HG03095 (cell line): Measurements from ENCODE around the gene KCNQ1.

Source experiments
- ATAC-seq: cut with Tn5 transposase; IDR thresholded peaks from one replicate; pipeline ENCODE4 v1.9.1; 2021; ENCODE audit warnings: moderate library complexity; ENCODE audit not compliant: unreplicated experiment

The KCNQ1 gene

DNA sequence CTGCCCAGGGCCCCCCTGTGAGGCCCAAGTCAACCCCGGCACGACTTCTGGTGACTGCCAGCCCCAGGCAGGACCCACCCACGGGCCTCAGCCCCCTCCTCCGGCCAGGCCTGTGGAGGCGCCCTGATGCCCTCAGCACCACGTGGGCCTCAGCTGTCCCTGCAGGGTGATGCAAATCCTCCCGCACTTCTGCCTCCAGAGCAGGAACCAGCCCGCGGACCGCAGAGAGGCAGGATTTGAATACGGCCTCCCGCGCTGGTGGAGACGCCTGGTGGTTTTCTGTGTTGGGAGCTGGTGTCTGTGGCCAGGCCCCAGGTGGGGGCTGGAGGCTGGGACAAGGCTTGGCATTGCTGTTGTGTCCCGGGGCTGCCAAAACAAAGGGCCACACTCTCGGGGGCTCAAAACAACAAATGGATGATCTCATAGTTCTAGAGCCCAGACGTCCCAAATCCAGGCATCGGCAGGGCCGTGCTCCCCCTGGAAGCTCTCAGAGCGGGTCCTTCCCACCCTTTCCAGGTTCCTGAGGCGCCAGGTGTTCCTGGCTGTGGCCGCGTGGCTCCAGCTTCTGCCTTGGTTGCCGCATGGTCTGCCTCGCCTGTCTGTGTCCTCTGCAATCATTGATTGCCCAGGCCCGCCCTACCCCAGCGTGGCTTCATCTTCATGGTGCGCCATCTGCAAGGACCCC, 19.9 kb upstream of the KCNQ1 start:
- no peak for ATAC-seq

DNA sequence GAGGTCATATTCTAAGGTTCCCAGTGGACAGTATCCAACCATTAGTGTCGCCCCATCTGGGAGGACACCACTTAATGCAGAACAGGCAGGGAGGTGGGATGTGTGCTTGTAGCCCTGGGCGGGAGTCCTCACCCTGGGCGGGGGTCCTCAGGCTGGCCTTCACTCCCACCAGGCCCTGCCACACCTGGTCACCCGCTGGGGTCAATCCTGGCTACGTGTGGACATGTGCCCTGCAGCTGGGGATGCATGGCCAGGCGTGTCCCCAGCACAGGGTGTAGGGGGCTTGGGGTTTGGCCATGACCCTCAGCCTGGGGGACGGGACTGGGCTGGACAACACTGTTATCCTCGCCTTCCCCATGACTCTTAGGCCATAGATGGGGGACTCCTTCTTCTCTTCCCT, 19.3 kb upstream of the KCNQ1 start:
- ATAC-seq: no peak

DNA sequence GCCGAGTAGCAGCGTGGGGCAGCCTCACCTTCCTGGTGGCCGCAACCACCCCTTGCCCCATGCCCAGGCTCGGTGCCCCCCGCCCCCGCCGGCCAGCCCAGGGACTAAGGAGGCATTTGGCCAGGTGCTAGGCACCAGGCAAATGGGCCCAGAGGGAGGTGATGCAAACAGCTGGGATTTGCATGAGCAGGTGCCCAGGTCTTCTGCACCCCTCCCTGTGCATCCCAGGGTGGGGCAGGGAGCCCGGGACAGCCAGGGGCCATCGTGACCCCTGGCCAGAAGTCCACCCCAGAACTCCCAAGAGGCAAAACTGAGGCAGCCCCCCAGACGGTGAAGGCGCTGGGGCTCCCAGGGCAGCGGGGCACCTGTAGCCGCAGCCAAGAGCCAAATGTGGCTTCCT, 18.6 kb upstream of the KCNQ1 start:
- ATAC-seq: no peak

- no peak for ATAC-seq
Observed at GRCh38 chr11:2426826-2427521, 17.8 kb upstream of the KCNQ1 start.

- ATAC-seq: no peak
Observed at GRCh38 chr11:2427721-2428321, 17.0 kb upstream of the KCNQ1 start.

DNA sequence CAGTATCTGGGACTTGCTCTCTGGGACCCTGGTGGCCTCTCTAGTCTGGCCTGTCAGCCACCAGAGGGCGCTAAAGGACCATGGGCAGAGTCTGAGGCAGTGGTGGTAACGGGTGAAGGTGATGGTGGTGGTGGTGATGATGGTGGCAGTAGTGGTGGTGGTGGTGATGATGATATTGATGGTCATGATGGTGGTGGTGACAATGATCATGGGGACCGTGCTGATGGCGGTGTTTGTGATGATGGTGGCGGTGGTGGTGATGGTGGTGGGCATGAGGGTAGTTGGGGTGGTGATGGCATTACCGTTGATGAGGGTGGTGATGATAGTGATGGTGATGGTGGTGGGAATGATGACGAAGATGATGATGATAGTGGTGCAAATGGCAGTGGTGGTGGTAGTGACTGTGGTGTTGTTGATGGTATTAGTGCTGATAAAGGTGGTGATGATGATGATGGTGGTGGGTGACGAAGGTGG, 16.4 kb upstream of the KCNQ1 start:
- no peak for ATAC-seq

DNA sequence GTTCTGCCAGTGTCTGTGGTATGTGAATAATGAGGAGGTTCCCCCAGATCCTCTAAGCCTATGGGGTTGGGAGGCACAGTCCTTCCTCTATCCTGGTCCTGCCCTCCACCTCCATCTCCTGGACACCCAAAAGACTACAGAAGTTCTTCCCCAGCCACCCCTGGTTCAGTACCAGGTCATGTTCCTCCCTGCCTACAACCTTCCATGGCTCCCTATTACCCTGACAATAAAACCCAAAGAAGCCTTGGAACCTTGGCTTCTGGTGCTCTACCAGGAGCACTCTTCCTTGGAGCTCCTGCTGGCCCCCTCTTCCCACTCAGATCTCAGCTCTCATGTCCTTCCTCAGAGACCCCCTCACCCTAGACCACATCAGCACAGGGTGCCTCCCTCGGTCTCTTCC, 13.4 kb upstream of the KCNQ1 start:
- no peak for ATAC-seq

DNA sequence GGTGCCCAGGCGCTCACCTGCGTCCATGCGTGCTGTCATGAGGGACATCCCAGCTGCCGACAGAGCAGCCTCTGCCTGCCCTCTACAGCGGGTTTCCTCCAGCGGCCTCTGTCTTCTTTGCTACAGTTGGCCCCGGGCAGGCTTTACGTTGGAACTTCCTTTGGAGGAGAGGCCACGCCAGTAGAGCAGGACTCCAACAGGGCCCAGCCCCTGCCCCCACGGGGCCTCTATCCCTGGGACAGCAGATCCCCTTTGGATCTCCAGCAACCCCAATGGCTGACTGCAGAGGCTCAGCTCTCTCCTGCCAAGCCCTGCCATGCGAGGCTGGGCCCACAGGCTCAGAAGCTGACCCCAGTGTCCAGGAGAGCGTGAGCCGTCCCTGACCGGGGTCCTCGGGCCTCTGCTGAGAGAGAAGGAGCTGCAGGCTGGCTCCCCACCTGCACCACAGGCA, 12.6 kb upstream of the KCNQ1 start:
- ATAC-seq: no peak

DNA sequence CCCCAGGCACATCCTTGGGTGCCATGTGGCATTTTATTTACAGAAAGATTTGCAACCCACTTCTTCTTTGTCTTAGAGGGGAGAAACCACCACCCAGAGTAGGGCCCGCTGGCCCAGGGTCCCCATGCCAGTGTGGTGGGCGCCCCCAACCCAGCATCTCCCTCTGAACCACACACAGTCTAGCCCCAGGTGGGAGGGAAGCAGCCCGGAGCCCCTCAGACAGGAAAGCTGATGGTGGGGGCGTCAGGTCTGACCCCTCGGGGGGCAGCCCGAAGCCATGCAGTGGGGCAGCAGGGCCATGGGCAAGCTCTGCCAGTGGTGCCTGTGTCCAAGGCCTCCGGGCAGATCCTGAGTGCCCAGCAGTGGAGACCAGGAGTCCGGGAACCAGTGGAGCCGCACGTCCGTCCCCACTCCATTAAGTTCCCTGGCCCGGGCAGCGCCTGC, 12.2 kb upstream of the KCNQ1 start:
- no peak for ATAC-seq

GRCh38 chr11:2433106-2433925, 11.5 kb upstream of the KCNQ1 start:
- ATAC-seq: no peak

DNA sequence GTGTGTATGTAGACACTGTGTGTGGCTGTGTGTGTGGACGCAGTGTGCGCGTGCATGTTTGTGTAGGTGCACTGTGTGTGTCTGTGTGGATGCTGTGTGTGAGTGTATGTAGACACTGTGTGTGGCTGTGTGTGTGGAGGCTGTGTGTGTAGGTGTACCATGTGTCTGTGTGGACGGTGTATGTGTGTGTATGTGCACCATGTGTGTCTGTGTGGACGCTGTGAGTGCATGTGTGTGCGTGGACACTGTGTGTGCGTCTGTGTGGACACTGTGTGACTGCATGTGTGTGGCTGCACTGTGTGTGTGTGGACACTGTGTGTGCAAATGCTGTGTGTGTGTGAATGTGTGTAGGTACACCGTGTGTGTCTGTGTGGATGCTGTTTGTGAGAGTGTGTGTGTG, 10.8 kb upstream of the KCNQ1 start:
- no peak for ATAC-seq

- no peak for ATAC-seq
Observed at GRCh38 chr11:2434506-2435255, 10.1 kb upstream of the KCNQ1 start.

DNA sequence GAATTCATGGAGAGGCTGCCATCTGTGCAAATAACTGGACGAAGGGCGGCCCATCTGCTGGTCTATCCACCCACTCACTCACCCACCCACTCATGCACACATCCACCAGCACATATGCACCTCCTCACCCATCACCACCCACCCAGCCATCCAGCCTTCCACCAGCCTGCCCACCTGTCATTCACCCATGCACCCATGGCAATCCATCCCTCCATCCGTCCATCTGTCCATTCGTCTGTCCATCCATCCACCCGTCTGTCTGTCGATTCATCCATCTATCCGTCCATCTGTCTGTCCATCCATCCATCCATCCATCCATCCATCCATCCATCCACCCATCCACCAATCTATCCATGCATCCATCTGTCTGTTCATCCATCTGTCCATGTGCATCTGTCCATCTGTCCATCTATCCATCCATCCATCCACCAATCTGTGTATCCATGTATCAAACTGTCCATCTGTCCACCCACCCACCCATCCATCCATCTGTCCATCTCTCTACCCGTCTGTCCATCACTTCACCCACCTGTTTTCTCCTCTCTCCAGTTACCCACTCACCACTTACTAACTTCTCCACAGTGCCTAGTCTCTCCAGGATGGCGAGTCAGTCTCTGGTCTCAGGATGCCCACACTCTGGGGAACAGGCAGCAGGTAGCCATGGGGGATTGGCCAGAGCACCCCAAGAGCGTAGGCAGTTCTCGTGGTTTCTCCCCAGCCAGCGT, 9.4 kb upstream of the KCNQ1 start:
- no peak for ATAC-seq

GRCh38 chr11:2436013-2436520, 8.7 kb upstream of the KCNQ1 start:
- ATAC-seq: no peak

DNA sequence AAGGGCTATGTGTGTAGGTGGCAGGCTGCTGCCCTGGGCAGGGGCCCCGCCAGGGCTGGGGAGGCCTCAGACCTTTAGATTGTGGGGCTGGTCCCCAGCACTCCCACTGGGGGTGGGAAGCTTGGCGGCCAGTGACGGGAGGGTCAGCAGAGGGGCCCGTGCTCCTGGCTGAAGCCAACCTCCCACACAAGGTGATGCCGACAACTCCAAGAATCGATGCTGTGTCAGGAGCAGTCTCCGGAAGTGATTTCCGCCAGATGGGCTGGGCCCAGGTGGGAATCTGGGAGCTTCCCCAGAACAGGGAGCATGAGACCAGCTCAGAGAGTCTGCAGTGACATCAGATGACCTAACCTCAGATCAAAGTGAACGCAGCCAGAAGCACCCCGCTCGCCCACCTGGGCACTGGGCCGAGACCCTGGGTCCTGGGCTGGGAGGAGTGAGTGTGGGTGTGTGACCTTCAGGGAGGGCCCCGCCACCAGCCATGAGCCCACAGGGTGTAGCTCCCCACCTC, 8.2 kb upstream of the KCNQ1 start:
- ATAC-seq: no peak

DNA sequence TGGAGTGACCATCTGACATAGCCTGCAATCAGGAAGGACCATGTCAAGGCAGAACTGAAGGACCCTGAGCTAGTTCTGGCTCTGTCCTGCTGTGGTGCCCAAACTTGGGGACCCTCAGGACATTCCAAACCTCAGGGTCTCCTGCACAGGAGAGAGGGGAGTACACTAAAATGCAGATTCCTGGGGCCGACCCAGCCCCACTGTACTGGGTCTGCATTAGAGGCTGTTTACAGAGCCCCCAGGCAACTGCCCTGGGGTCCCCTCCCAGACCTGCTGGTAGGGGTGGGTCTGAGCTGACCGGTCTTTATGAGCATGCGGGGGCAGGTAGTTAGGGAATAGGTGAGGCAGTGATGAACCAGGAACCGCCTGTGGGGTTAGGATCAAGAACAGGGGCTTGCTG, 7.3 kb upstream of the KCNQ1 start:
- no peak for ATAC-seq

- ATAC-seq: no peak
Observed at GRCh38 chr11:2439820-2440219, 5.0 kb upstream of the KCNQ1 start.

DNA sequence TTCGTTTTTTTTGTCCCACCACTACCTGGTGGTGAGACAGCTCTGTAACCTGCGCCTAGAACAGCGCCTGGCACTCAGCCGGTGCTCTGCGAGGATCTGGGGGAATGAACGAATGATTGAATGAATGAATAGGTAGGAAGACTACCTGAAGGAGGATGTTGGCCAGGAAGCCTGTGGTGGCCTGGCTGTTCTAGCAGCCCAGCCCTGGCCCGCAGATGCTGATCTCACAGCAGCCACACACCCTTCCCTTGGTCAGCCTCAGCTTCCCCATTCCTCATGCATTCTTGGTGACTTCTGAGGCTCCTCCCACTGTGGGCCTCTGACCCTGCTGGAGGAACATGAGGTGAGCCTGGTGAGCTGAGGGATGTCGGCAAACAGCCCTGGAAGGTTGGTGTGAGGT, 4.2 kb upstream of the KCNQ1 start:
- no peak for ATAC-seq

GRCh38 chr11:2441171-2441570, 3.6 kb upstream of the KCNQ1 start:
- no peak for ATAC-seq
